Measurements from ENCODE around the gene CCDC192. TPM values are rescaled to one million over a fixed set of nuclear protein-coding genes. Genes with fewer than 3 reads are reported as not detected.

The CCDC192 gene
- total RNA-seq, 1 donor from 2014 or later = not detected

GRCh38 chr5:127887282-127887681 lies 184.1 kb downstream of the CCDC192 start:
- Histone ChIP-seq H3K79me2 (ENCODE audit: low read depth) (no peaks in the 10 kb centered on the region), H3K4me1 (no peaks in the 10 kb centered on the region), H3K27ac (no peak overlapping the region), H3K4me2 (no peak overlapping the region), H3K27me3 (no peaks in the 10 kb centered on the region), H3K4me3 (no peak overlapping the region), H3K9me3 (ENCODE audit: low read depth) (no peaks in the 10 kb centered on the region), H3K36me3 (no peaks in the 10 kb centered on the region), H3F3A (ENCODE audit: low read depth) (no peaks in the 10 kb centered on the region), H3K9ac (no peak overlapping the region), H4K20me1 (ENCODE audit: low read depth) (no peaks in the 10 kb centered on the region), H2AFZ (replicated peaks) (no peak overlapping the region)
- Mint-ChIP-seq H3K27ac (no peak overlapping the region), H3K4me3 (no peak overlapping the region), H3K27me3 (ENCODE audit: insufficient read depth, low read depth) (peaks cover 2% of the 10 kb centered on the region), H3K4me1 (no peaks in the 10 kb centered on the region), H3K9me3 (no peaks in the 10 kb centered on the region), H3K36me3 (no peaks in the 10 kb centered on the region)
- TF ChIP-seq EZH2phosphoT487 (IDR thresholded peaks at IDR 0.05) = no peak
- TF ChIP-seq, protein P1, sequence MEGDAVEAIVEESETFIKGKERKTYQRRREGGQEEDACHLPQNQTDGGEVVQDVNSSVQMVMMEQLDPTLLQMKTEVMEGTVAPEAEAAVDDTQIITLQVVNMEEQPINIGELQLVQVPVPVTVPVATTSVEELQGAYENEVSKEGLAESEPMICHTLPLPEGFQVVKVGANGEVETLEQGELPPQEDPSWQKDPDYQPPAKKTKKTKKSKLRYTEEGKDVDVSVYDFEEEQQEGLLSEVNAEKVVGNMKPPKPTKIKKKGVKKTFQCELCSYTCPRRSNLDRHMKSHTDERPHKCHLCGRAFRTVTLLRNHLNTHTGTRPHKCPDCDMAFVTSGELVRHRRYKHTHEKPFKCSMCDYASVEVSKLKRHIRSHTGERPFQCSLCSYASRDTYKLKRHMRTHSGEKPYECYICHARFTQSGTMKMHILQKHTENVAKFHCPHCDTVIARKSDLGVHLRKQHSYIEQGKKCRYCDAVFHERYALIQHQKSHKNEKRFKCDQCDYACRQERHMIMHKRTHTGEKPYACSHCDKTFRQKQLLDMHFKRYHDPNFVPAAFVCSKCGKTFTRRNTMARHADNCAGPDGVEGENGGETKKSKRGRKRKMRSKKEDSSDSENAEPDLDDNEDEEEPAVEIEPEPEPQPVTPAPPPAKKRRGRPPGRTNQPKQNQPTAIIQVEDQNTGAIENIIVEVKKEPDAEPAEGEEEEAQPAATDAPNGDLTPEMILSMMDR (IDR thresholded peaks at IDR 0.05) = no peak
- TF ChIP-seq EZH2 (IDR thresholded peaks at IDR 0.05) = no peak
- DNase-seq (ENCODE audit: low spot score) = no peak

- Mint-ChIP-seq H3K27ac (no peak overlapping the region), H3K27me3 (ENCODE audit: insufficient read depth, low read depth) (peaks cover 2% of the 10 kb centered on the region), H3K4me1 (no peaks in the 10 kb centered on the region), H3K36me3 (no peaks in the 10 kb centered on the region), H3K4me3 (no peak overlapping the region), H3K9me3 (no peaks in the 10 kb centered on the region)
- H3K27me3 ChIP-seq = no peaks in the 10 kb centered on the region
- TF ChIP-seq EZH2 (IDR thresholded peaks at IDR 0.05) (no peak), EZH2phosphoT487 (IDR thresholded peaks at IDR 0.05) (no peak)
- TF ChIP-seq, protein P1 (IDR thresholded peaks at IDR 0.05) = no peak
- no peak for DNase-seq (ENCODE audit: low spot score)
- no peaks in the 10 kb centered on the region for H3K4me1 ChIP-seq
- no peak overlapping the region for H2AFZ ChIP-seq (replicated peaks)
- H3K27ac ChIP-seq = no peak overlapping the region
- no peak overlapping the region for H3K4me3 ChIP-seq
- H4K20me1 ChIP-seq (ENCODE audit: low read depth) = no peaks in the 10 kb centered on the region
- H3K36me3 ChIP-seq = no peaks in the 10 kb centered on the region
- no peaks in the 10 kb centered on the region for H3F3A ChIP-seq (ENCODE audit: low read depth)
- no peak overlapping the region for H3K4me2 ChIP-seq
- H3K9me3 ChIP-seq (ENCODE audit: low read depth) = no peaks in the 10 kb centered on the region
- no peaks in the 10 kb centered on the region for H3K79me2 ChIP-seq (ENCODE audit: low read depth)
- H3K9ac ChIP-seq = no peak overlapping the region
Measured at GRCh38 chr5:127891942-127892341, 188.8 kb downstream of the CCDC192 start.

- Mint-ChIP-seq H3K36me3 (no peaks in the 10 kb centered on the region), H3K4me1 (peaks cover 3% of the 10 kb centered on the region), H3K27me3 (ENCODE audit: insufficient read depth, low read depth) (peaks cover 2% of the 10 kb centered on the region), H3K9me3 (no peaks in the 10 kb centered on the region), H3K4me3 (no peak overlapping the region), H3K27ac (no peak overlapping the region)
- H3K4me1 ChIP-seq = no peaks in the 10 kb centered on the region
- no peak overlapping the region for H3K4me2 ChIP-seq
- H3K9ac ChIP-seq = no peak overlapping the region
- H3K4me3 ChIP-seq = no peak overlapping the region
- H3K9me3 ChIP-seq (ENCODE audit: low read depth) = no peaks in the 10 kb centered on the region
- H3F3A ChIP-seq (ENCODE audit: low read depth) = no peaks in the 10 kb centered on the region
- H3K27me3 ChIP-seq = no peaks in the 10 kb centered on the region
- H3K27ac ChIP-seq = no peak overlapping the region
- TF ChIP-seq EZH2phosphoT487 (IDR thresholded peaks at IDR 0.05) (no peak), EZH2 (IDR thresholded peaks at IDR 0.05) (no peak)
- TF ChIP-seq, protein P1 (IDR thresholded peaks at IDR 0.05) = no peak
- H4K20me1 ChIP-seq (ENCODE audit: low read depth) = no peaks in the 10 kb centered on the region
- no peaks in the 10 kb centered on the region for H3K79me2 ChIP-seq (ENCODE audit: low read depth)
- H3K36me3 ChIP-seq = no peaks in the 10 kb centered on the region
- H2AFZ ChIP-seq (replicated peaks) = no peak overlapping the region
- DNase-seq (ENCODE audit: low spot score) = no peak
Measured at GRCh38 chr5:127892467-127893207, 189.4 kb downstream of the CCDC192 start.
